ENCODE measurements around the gene FDXR.
"Not testable (repeated sequence)": the region's sequence is repeated elsewhere in the genome, so short reads cannot be mapped to it uniquely, and the experiment has no call there.

The FDXR gene, protein sequence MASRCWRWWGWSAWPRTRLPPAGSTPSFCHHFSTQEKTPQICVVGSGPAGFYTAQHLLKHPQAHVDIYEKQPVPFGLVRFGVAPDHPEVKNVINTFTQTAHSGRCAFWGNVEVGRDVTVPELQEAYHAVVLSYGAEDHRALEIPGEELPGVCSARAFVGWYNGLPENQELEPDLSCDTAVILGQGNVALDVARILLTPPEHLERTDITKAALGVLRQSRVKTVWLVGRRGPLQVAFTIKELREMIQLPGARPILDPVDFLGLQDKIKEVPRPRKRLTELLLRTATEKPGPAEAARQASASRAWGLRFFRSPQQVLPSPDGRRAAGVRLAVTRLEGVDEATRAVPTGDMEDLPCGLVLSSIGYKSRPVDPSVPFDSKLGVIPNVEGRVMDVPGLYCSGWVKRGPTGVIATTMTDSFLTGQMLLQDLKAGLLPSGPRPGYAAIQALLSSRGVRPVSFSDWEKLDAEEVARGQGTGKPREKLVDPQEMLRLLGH

DNA sequence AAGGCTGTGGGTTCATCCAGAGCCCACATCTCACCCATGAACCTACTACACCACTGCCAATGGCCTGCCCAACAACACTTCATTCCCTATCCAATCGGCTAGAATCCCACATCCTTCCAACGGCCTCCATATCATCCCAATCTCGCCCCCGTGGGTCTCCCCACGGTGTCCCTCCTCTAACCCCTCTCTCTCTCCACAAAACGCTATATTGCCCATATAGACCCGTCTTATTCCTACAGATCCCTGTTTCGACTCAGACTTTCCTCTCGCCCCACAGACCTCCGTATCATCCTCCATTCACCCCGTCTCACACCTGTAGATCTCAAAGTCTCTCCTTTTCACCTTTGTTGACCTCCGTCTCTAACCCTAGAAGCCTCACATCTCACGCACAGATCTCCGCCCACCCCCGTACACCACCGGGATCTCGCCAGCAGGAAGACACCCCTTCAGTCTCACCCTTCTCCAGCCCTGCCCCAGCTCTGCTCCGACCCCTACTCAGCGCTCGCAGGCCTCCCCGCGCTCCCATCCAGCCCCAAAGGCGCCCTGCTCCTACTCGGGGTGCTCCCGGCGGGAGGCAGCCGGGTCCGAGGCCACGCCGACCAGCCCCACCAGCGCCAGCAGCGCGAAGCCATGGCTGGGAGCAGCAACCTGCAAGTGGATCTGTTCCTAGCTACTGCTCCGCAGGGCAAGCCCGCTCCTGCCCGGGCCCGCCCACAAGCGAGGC lies at the start of gene FDXR:
Gene FDXR, minus strand, starts transcription at position 682 of the 724 bp plus-strand sequence. Its CDS starts 50 bp downstream, at position 632.
- DNase-seq, result no peak

- no peak for DNase-seq
Observed at GRCh38 chr17:74922172-74922571, 49.4 kb upstream of the FDXR start.

GRCh38 chr17:74921769-74922168 lies 49.0 kb upstream of the FDXR start:
- no peak for DNase-seq

- no peak for DNase-seq
Observed at GRCh38 chr17:74921026-74921681, 48.4 kb upstream of the FDXR start.

- no peak for DNase-seq
Observed at GRCh38 chr17:74920642-74921025, 47.8 kb upstream of the FDXR start.

- DNase-seq, result no peak
Observed at GRCh38 chr17:74920306-74920620, 47.5 kb upstream of the FDXR start.

GRCh38 chr17:74919440-74920305 lies 46.9 kb upstream of the FDXR start:
- no peak for DNase-seq

GRCh38 chr17:74918906-74919305 lies 46.1 kb upstream of the FDXR start:
- DNase-seq, result no peak

DNA sequence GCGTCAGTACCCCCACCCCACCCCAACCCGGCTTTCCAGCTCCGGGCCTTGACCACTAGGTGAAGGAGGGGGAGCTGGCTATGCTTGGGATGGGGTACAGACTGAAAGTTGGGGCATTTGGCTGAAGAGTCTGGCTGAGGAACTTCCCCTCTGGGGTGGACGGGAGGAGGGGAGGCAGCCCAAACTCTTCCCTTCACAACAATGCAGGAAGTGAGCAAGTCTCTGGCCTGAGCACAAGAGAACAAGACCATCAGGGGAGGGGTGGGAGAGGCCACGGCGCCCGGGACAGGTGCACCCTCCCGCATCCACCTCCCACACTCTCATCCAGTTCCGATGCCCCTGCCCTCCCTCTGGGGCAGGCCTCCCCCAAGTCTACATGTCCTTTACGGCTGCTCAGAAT lies 44.6 kb upstream of the FDXR start:
- DNase-seq, result no peak

DNA sequence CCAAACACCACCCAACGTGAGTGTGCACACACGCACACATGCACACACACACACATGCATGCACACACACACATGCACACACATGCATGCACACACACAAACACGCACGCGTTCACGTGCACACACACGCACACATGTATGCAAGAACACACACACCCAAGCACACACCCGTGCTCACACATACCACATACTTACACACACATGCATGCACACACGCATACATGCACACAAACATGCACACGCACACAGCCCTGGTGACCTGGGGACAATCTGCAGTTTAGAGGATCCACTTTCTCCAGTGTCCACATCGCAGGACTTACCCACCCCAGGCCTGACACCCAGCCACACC lies 44.0 kb upstream of the FDXR start:
- no peak for DNase-seq

- no peak for DNase-seq
Observed at GRCh38 chr17:74916136-74916850, 43.5 kb upstream of the FDXR start.

DNA sequence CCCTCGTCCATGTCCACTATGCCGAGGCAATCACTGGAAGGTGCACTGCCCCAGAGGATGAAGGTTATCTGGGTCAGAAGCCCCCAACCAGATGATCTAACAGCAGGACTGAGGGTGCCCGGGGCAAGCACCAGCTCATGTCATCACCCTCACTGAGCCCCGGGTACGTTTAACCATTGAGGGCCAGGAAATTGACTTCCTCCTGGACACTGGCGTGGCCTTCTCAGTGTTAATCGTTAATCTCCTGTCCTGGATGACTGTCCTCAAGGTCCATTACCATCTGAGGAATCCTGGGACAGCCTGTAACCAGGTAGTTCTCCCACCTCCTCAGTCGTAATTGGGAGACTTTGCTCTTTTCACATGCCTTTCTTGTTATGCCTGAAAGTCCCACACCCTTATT lies 38.6 kb upstream of the FDXR start:
- DNase-seq, result not testable (repeated sequence)

DNA sequence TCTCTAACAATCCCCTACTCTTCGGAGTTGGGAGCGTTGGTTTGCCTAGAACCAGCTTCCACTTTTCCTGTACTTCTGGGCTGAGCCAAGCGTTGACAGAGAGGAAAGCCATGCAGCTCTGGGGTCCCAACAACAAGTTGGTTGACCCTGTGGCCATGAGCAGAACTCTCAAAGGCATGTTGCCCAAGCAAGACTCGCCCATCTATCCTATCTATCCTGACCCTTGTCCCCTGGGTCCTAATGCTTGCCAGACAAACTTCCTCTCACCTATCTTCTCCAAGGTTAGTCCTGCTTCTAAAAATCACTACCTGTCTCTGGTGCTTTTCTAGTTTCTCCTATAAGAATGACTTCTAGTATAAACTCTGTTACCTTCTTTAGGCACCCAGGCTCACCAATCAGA lies 36.3 kb upstream of the FDXR start:
- not testable (repeated sequence) for DNase-seq

- DNase-seq, result no peak
Observed at GRCh38 chr17:74907012-74907411, 34.2 kb upstream of the FDXR start.

DNA sequence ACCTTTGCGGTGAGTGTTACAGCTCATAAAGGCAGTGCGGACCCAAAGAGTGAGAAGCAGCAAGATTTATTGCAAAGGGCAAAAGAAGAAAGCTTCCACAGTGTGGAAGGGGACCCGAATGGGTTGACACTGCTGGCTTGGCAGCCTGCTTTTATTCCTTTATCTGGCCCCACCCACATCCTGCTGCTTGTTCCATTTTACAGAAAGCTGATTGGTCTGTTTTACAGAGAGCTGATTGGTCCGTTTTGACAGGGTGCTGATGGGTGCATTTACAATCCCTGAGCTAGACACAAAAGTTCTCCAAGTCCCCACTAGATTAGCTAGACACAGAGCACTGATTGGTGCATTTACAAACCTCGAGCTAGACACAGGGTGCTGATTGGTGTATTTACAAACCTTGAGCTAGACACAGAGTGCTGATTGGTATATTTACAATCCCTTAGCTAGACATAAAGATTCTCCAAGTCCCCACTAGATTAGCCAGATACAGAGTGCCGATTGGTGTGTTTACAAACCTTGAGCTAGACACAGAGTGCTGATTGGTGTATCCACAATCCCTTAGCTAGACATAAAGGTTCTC lies 33.5 kb upstream of the FDXR start:
- not testable (repeated sequence) for DNase-seq

DNA sequence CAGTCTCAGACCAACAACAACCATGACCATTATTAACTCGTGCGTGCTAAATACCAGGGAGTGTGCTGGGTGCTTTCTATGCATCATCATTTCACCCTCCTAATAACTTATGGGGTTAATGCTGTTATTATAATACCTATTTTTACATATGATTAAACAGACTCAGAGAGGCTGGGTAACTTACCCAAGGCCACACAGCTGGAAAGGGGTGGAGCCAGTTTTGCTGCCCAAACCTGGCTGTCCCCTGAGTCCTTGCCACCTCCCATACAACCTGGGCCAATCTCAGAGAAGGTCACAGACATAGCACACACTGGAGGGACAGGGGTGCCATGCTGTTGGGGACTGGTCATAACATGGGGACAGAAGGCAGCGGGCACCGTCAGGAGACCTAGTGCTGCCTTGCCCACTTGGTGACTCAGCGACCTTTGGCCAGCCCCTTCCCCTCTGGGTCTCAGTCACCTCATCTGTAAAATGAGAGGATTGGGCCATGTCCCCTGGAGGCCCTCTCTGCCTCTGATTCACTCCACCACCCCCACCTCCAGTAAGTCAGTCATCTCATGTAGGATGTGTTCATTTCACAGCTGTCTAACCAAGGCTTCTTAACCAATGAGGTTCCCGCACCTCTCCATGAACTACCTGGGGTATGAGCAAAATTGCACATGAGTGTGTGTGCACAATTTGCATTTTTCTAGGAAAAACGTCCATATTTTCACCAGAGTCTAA lies 32.1 kb upstream of the FDXR start:
- no peak for DNase-seq

DNA sequence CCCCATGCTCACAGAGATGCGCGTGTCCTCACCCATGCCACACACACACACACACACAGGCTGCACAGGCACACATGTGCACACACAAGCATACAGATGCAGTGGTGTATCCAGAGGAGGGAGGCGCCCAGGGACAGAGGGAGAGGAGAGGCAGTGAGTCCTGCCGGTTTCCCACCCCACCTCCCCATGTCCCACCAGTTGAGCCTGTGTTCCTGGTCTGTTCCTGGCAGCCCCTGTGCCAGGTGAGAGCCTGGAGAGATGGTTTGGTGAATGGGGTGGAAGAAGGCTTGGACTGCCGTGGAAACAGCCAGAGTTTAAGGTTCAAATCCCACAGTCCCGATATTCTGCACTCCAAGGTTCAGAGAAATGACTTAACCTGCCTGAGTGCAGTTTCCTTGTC lies 30.9 kb upstream of the FDXR start:
- DNase-seq, result no peak

- DNase-seq, result no peak
Observed at GRCh38 chr17:74903034-74903433, 30.2 kb upstream of the FDXR start.

DNA sequence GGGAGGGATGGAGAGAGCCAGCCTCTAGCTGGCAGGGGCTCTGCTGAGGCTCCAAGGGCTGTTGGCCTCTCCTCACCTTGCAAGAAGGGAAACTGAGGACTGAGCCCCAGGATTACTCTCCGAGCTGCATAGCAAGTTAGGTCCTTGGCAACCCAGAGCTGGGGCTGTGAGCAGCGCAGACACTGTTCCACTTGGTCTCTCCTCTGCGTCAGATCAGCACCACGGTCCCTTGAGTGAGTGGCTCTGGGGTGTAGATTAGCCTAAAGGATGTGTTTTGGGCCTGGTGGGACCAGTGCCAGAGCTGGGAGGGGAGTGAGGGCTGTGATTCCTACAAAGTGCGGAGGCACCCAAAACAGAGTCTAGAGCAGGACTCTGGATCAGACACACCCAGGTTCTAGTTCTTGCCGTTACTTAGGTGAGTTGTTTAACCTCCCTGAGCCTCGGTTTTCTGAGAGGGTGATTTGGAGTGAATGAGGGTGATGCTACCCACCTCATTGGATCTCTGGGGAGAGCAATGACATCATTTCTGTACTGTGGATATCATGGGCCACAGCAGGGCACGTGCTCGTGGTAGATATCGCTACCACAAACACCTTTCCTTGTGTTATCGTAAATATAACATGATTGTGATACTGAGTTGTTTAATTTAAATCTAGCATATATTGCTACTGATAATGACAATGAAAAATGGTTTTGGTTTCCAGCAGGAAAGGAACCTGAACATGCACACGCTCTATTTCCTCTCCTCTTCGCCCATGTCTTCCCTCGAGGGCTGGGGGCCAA lies 28.8 kb upstream of the FDXR start:
- no peak for DNase-seq

GRCh38 chr17:74900208-74900607 lies 27.4 kb upstream of the FDXR start:
- no peak for DNase-seq

Data from activated naive CD4-positive, alpha-beta T cell treated with anti-CD3 and anti-CD28 coated beads, Interleukin-2, amount 50 U/mL, for 16 hours (primary cell).